Neuronal stem cell (in vitro differentiated cells): ENCODE data around the gene KCNJ12.
A peak's percentile ranks its signal among the peaks of the same experiment; 100 is the strongest.

ENCODE experiments used
- DNase-seq: peaks from one replicate; pipeline ENCODE4 v3.0.0-alpha.2; 2013; ENCODE audit warnings: low spot score
- H2AFZ ChIP-seq: one replicate; pipeline ENCODE4 v1.6.1; 2013; ENCODE audit warnings: mild to moderate bottlenecking, low read length, inconsistent platforms
- H2AK5ac ChIP-seq: 2 replicates; pipeline ENCODE4 v1.6.1; 2013; ENCODE audit warnings: low read depth, mild to moderate bottlenecking, inconsistent platforms, low read length, moderate library complexity, mixed read lengths
- H2BK120ac ChIP-seq: 2 replicates; pipeline ENCODE4 v1.6.1; 2013; ENCODE audit warnings: low read depth, mild to moderate bottlenecking, inconsistent platforms, low read length, moderate library complexity, mixed read lengths
- H2BK12ac ChIP-seq: one replicate; pipeline ENCODE4 v1.6.1; 2013; ENCODE audit warnings: low read length, inconsistent platforms
- H2BK15ac ChIP-seq: 2 replicates; pipeline ENCODE4 v1.6.1; 2013; ENCODE audit warnings: mild to moderate bottlenecking, low read length, inconsistent platforms, mixed read lengths
- H2BK5ac ChIP-seq: one replicate; pipeline ENCODE4 v1.6.1; 2013; ENCODE audit warnings: inconsistent platforms, mild to moderate bottlenecking, low read length, moderate library complexity
- H3K14ac ChIP-seq: one replicate; pipeline ENCODE4 v1.6.1; 2013; ENCODE audit warnings: low read length, inconsistent platforms
- H3K18ac ChIP-seq: 2 replicates; pipeline ENCODE4 v1.6.1; 2013; ENCODE audit warnings: low read length, inconsistent platforms
- H3K23ac ChIP-seq: 2 replicates; pipeline ENCODE4 v1.6.1; 2013; ENCODE audit warnings: low read depth, mild to moderate bottlenecking, mixed read lengths, low read length, inconsistent platforms; ENCODE audit not compliant: poor library complexity
- H3K27ac ChIP-seq: replicated peaks from 3 replicates; pipeline ENCODE4 v1.5.1; 2013; ENCODE audit warnings: low read length, inconsistent platforms
- H3K27me3 ChIP-seq, 3 experiments: 2 replicates each; pipeline ENCODE4 v1.6.1; 2013; ENCODE audit warnings: low read length in 3 of 3, mild to moderate bottlenecking in 2 of 3, inconsistent platforms in 1 of 3, low read depth in 1 of 3, mixed read lengths in 1 of 3, moderate library complexity in 1 of 3; ENCODE audit not compliant: control insufficient read depth in 3 of 3, insufficient read depth in 3 of 3
- H3K36me3 ChIP-seq, 2 donors: replicated peaks in 1 of 2; 2 replicates each; pipeline ENCODE4 v1.6.1; 2013; ENCODE audit warnings: low read length in 2 of 2; ENCODE audit not compliant: control insufficient read depth in 2 of 2, insufficient read depth in 2 of 2
- H3K4ac ChIP-seq: 2 replicates; pipeline ENCODE4 v1.6.1; 2013; ENCODE audit warnings: inconsistent platforms, mild to moderate bottlenecking, low read length, moderate library complexity
- H3K4me1 ChIP-seq, 2 donors: 1 replicate in 1 of 2; 2 replicates in 1 of 2; pipeline ENCODE4 v1.6.1; 2013; ENCODE audit warnings: low read length in 2 of 2, low read depth in 1 of 2; ENCODE audit not compliant: control insufficient read depth in 2 of 2, insufficient read depth in 1 of 2
- H3K4me2 ChIP-seq: one replicate; pipeline ENCODE4 v1.6.1; 2013; ENCODE audit warnings: mild to moderate bottlenecking, low read length, inconsistent platforms; ENCODE audit not compliant: insufficient read depth, poor library complexity, severe bottlenecking
- H3K4me3 ChIP-seq, 2 donors: 2 replicates each; pipeline ENCODE4 v1.5.1; 2013; ENCODE audit warnings: low read length in 2 of 2, mild to moderate bottlenecking in 2 of 2, inconsistent platforms in 1 of 2, moderate library complexity in 1 of 2
- H3K79me1 ChIP-seq: one replicate; pipeline ENCODE4 v1.6.1; 2013; ENCODE audit warnings: low read depth, mild to moderate bottlenecking, inconsistent platforms, low read length, moderate library complexity
- H3K9ac ChIP-seq: one replicate; pipeline ENCODE4 v1.6.1; 2013; ENCODE audit warnings: mild to moderate bottlenecking, low read depth, low read length, inconsistent platforms; ENCODE audit not compliant: poor library complexity
- H3K9me3 ChIP-seq, 2 donors: replicated peaks in 1 of 2; 2 replicates each; pipeline versions ENCODE3 to v1.6.1; 2013; ENCODE audit warnings: low read length in 2 of 2, mild to moderate bottlenecking in 2 of 2, inconsistent platforms in 1 of 2, low read depth in 1 of 2, mixed read lengths in 1 of 2, moderate library complexity in 1 of 2; ENCODE audit not compliant: control insufficient read depth in 2 of 2, insufficient read depth in 1 of 2
- H4K8ac ChIP-seq: one replicate; pipeline ENCODE4 v1.6.1; 2013; ENCODE audit warnings: low read depth, mild to moderate bottlenecking, inconsistent platforms, low read length, moderate library complexity
- H4K91ac ChIP-seq: one replicate; pipeline ENCODE4 v1.6.1; 2013; ENCODE audit warnings: low read length, low read depth, mild to moderate bottlenecking, inconsistent platforms; ENCODE audit not compliant: poor library complexity
- WGBS, 2 donors: extraction: QIAGEN DNeasy Blood & Tissue Kit; methylation state at CpG; one replicate each; pipeline ENCODE4 v1.1.7; 2013; ENCODE audit warnings: missing lambda C conversion rate in 2 of 2, mixed read lengths in 1 of 2; ENCODE audit not compliant: insufficient read length in 2 of 2, insufficient replicate concordance in 1 of 2; ENCODE audit errors: extremely low coverage in 2 of 2; 5-methylcytosine and 5-hydroxymethylcytosine counted together

The KCNJ12 gene

GRCh38 chr17:21387616-21388015 lies 11.5 kb downstream of the KCNJ12 start:
- no CpG with 5 or more reads among the region's 5 CpGs for WGBS, 2 donors
- Histone ChIP-seq H4K91ac (peak overlapping the region; percentile 33), H3K18ac (peak overlapping the region; percentile 56), H3K14ac (no peak overlapping the region), H2AFZ (no peak overlapping the region), H3K4me3 (no peak overlapping the region), H3K9me3 (no peaks in the 10 kb centered on the region), H4K8ac (no peak overlapping the region), H2BK12ac (no peak overlapping the region), H2AK5ac (peak overlapping the region; percentile 44), H3K23ac (no peak overlapping the region), H2BK120ac (no peak overlapping the region), H2BK5ac (no peak overlapping the region), H3K4ac (no peak overlapping the region), H3K36me3 (no peaks in the 10 kb centered on the region), H3K4me1 (peaks cover 8 to 20% of the 10 kb centered on the region in 2 donors), H3K27me3 (peaks cover 0 to 14% (median 0%) of the 10 kb centered on the region in 3 experiments), H3K9ac (no peak overlapping the region), H2BK15ac (no peak overlapping the region), H3K27ac (no peak overlapping the region), H3K4me2 (no peak overlapping the region), H3K79me1 (no peaks in the 10 kb centered on the region)
- no peak for DNase-seq

DNA sequence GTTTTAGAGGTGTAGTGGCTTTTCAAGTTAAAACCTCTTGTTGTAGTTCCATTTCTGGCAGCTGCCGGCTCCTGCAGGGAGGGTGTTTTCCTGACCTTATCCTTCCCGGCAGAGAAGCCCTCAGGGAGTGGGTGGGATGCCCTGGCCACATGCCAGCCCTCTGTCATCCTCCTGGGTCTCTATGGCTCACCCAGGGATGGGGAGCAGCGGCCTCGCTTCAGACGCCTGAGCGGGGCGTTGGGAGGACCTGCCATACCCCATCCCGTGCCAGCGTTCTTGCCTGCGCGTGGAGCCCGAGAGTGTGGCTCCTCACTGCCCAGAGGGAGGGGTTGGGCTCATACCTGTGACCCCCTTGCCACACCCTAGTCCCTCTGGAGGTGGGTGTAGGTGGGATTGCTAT lies 11.9 kb downstream of the KCNJ12 start:
- Histone ChIP-seq H3K27ac (no peak overlapping the region), H2BK120ac (no peak overlapping the region), H2AFZ (no peak overlapping the region), H2BK12ac (peak overlapping the region; percentile 46), H3K36me3 (no peaks in the 10 kb centered on the region), H3K4me1 (peaks cover 8 to 17% of the 10 kb centered on the region in 2 donors), H2AK5ac (peak overlapping the region; percentile 96), H3K27me3 (peaks cover 0 to 14% (median 0%) of the 10 kb centered on the region in 3 experiments), H2BK15ac (peak overlapping the region; percentile 64), H3K23ac (peak overlapping the region; percentile 36), H2BK5ac (peak overlapping the region; percentile 33), H3K18ac (peak overlapping the region; percentile 67), H3K79me1 (no peaks in the 10 kb centered on the region), H3K4ac (no peak overlapping the region), H3K14ac (no peak overlapping the region), H4K91ac (peak overlapping the region; percentile 33), H4K8ac (no peak overlapping the region), H3K4me2 (no peak overlapping the region), H3K9ac (no peak overlapping the region), H3K9me3 (no peaks in the 10 kb centered on the region), H3K4me3 (no peak overlapping the region)
- no CpG with 5 or more reads among the region's 12 CpGs for WGBS, 2 donors
- DNase-seq: no peak

GRCh38 chr17:21388944-21389343 lies 12.8 kb downstream of the KCNJ12 start:
- no CpG with 5 or more reads among the region's 6 CpGs for WGBS, 2 donors
- Histone ChIP-seq H4K91ac (no peak overlapping the region), H3K79me1 (no peaks in the 10 kb centered on the region), H3K14ac (peak overlapping the region; percentile 75), H3K4me1 (peaks cover 8 to 11% of the 10 kb centered on the region in 2 donors), H3K9me3 (no peaks in the 10 kb centered on the region), H3K4ac (no peak overlapping the region), H2BK5ac (peak overlapping the region; percentile 33), H2BK120ac (no peak overlapping the region), H3K27me3 (peaks cover 0 to 13% (median 0%) of the 10 kb centered on the region in 3 experiments), H2BK15ac (no peak overlapping the region), H3K23ac (no peak overlapping the region), H3K4me3 (no peak overlapping the region), H4K8ac (no peak overlapping the region), H2BK12ac (no peak overlapping the region), H3K9ac (no peak overlapping the region), H2AK5ac (no peak overlapping the region), H3K36me3 (no peaks in the 10 kb centered on the region), H2AFZ (no peak overlapping the region), H3K4me2 (no peak overlapping the region), H3K27ac (no peak overlapping the region), H3K18ac (peak overlapping the region; percentile 89)
- no peak for DNase-seq

DNA sequence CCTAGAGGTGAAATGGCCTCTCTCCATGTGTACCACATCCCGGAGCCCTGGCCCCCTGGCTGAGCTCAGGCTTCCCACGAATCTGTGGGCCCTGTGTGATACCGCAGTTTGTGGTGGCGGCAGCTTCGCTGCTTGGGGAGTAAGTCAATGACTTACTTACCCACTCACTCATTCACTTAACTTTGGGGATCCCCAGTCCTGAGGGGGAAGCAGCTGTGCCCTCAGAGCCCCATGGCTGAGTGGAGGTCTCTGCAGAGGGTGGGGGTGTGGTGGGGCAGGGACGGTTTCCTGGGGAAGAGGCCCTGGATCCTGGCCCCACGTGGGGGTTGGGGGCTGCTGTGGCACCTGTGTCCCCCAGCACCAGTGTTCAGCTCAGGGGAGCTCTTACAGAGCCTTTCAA lies 13.2 kb downstream of the KCNJ12 start:
- Histone ChIP-seq H2AFZ (no peak overlapping the region), H3K9me3 (no peaks in the 10 kb centered on the region), H3K4me1 (peaks cover 8 to 11% of the 10 kb centered on the region in 2 donors), H3K4ac (peak overlapping the region; percentile 44), H3K36me3 (no peaks in the 10 kb centered on the region), H2AK5ac (peak overlapping the region; percentile 94), H2BK5ac (peak overlapping the region; percentile 33), H3K9ac (no peak overlapping the region), H2BK120ac (no peak overlapping the region), H3K4me2 (no peak overlapping the region), H3K18ac (peak overlapping the region; percentile 89), H2BK15ac (peak overlapping the region; percentile 63), H2BK12ac (no peak overlapping the region), H3K79me1 (no peaks in the 10 kb centered on the region), H4K91ac (no peak overlapping the region), H3K27ac (no peak overlapping the region), H3K23ac (no peak overlapping the region), H3K4me3 (no peak overlapping the region), H3K14ac (peak overlapping the region; percentile 75), H3K27me3 (peaks cover 0 to 9% (median 0%) of the 10 kb centered on the region in 3 experiments), H4K8ac (no peak overlapping the region)
- DNase-seq: no peak
- WGBS, 2 donors: no CpG with 5 or more reads among the region's 7 CpGs
